ENCODE data around the gene ZNF526.

The ZNF526 gene

DNA sequence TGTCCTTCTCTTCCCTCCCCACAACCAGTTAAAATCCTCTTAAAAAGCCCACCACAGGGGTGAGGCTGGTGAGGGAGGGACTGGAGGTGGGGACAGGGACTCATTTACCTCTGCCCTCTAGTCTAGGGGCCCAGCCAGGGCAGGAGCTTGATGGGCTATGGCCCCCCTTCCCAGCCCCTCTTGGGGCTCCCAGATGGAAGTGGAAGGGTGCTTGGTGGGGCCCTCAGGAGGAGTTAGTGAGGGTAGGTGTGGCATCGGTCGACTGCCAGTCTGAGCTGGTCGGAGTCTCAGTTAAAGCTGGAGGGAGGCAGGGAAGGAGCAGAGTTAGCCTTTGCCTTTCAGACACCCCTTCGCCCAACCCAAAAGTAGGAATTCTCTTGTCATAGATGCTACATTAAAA, 10.5 kb downstream of the ZNF526 start:
- Histone ChIP-seq H3K4me3 (replicated peaks; ENCODE audit: insufficient read depth, low read length) (no peak overlapping the region), H3K27me3 (ENCODE audit: insufficient read depth, poor library complexity, severe bottlenecking) (no peaks in the 10 kb centered on the region), H3K27ac (replicated peaks) (no peak overlapping the region)
- TF ChIP-seq SPI1 (IDR thresholded peaks at IDR 0.05; ENCODE audit: borderline replicate concordance, low read depth) (no peak), GABPA (IDR thresholded peaks at IDR 0.05; ENCODE audit: low read depth) (no peak), POLR2AphosphoS5 (IDR thresholded peaks at IDR 0.05; ENCODE audit: low read depth) (no peak; the same call in none of the 2 replicates)
- TF ChIP-seq, protein P1, sequence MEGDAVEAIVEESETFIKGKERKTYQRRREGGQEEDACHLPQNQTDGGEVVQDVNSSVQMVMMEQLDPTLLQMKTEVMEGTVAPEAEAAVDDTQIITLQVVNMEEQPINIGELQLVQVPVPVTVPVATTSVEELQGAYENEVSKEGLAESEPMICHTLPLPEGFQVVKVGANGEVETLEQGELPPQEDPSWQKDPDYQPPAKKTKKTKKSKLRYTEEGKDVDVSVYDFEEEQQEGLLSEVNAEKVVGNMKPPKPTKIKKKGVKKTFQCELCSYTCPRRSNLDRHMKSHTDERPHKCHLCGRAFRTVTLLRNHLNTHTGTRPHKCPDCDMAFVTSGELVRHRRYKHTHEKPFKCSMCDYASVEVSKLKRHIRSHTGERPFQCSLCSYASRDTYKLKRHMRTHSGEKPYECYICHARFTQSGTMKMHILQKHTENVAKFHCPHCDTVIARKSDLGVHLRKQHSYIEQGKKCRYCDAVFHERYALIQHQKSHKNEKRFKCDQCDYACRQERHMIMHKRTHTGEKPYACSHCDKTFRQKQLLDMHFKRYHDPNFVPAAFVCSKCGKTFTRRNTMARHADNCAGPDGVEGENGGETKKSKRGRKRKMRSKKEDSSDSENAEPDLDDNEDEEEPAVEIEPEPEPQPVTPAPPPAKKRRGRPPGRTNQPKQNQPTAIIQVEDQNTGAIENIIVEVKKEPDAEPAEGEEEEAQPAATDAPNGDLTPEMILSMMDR (IDR thresholded peaks at IDR 0.05; ENCODE audit: insufficient read depth, low read length), result no peak
- TF ChIP-seq, protein P2, sequence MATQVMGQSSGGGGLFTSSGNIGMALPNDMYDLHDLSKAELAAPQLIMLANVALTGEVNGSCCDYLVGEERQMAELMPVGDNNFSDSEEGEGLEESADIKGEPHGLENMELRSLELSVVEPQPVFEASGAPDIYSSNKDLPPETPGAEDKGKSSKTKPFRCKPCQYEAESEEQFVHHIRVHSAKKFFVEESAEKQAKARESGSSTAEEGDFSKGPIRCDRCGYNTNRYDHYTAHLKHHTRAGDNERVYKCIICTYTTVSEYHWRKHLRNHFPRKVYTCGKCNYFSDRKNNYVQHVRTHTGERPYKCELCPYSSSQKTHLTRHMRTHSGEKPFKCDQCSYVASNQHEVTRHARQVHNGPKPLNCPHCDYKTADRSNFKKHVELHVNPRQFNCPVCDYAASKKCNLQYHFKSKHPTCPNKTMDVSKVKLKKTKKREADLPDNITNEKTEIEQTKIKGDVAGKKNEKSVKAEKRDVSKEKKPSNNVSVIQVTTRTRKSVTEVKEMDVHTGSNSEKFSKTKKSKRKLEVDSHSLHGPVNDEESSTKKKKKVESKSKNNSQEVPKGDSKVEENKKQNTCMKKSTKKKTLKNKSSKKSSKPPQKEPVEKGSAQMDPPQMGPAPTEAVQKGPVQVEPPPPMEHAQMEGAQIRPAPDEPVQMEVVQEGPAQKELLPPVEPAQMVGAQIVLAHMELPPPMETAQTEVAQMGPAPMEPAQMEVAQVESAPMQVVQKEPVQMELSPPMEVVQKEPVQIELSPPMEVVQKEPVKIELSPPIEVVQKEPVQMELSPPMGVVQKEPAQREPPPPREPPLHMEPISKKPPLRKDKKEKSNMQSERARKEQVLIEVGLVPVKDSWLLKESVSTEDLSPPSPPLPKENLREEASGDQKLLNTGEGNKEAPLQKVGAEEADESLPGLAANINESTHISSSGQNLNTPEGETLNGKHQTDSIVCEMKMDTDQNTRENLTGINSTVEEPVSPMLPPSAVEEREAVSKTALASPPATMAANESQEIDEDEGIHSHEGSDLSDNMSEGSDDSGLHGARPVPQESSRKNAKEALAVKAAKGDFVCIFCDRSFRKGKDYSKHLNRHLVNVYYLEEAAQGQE (IDR thresholded peaks at IDR 0.05; ENCODE audit: insufficient replicate concordance, low read depth), result no peak
- no peak for DNase-seq (ENCODE audit: low read depth in 1 of 2, low spot score in 1 of 2)

DNA sequence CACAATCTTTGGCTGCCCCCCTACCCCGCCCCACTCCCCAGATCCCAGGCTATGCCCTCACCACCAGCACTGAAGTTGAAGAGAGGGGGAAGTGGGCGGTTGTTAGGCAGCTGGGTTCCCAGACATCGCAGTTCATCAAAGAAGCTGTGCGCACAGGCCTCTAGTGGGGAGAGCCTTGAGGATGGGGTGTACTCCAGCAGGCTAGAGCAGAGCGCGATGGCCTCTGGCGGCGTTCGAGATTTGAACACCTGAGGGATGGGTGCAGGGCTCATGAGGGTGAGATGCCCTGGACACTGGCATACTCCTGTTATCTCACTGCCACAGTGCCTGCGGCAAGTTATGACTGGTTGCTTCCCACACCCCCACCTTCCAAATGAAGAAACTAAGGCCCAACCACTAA, 12.3 kb downstream of the ZNF526 start:
- no peak overlapping the region for H3K4me3 ChIP-seq (replicated peaks; ENCODE audit: insufficient read depth, low read length)
- H3K27ac ChIP-seq (replicated peaks), result no peak overlapping the region
- TF ChIP-seq, protein P1 (IDR thresholded peaks at IDR 0.05; ENCODE audit: insufficient read depth, low read length), result no peak
- no peak for TF ChIP-seq GABPA (IDR thresholded peaks at IDR 0.05; ENCODE audit: low read depth)
- no peak for TF ChIP-seq SPI1 (IDR thresholded peaks at IDR 0.05; ENCODE audit: borderline replicate concordance, low read depth)
- TF ChIP-seq POLR2AphosphoS5 (IDR thresholded peaks at IDR 0.05; ENCODE audit: low read depth), result no peak
- TF ChIP-seq, protein P2 (IDR thresholded peaks at IDR 0.05; ENCODE audit: insufficient replicate concordance, low read depth), result no peak
- no peak for DNase-seq (ENCODE audit: low read depth in 1 of 2, low spot score in 1 of 2)
- no peaks in the 10 kb centered on the region for H3K27me3 ChIP-seq (ENCODE audit: insufficient read depth, poor library complexity, severe bottlenecking)

DNA sequence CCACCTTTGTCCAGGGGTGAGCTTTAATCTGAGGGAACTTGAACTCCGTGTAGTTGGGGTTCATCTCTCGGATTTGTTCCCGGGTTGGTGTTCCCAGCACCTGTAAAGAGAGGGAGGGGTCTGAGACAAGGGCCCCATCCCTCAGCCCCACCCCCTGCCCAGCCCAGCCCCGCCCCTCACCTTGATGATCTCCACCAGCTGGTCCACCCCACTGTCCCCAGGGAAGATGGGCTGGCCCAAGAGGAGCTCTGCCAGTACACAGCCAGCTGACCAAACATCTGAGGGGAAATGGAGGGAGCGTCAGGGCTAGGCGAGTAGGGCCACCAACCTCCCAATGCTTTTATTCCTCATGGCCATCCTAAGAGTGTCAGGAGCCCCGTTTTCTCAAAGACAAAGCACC, 13.0 kb downstream of the ZNF526 start:
- H3K4me3 ChIP-seq (replicated peaks; ENCODE audit: insufficient read depth, low read length), result no peak overlapping the region
- H3K27me3 ChIP-seq (ENCODE audit: insufficient read depth, poor library complexity, severe bottlenecking), result no peaks in the 10 kb centered on the region
- TF ChIP-seq SPI1 (IDR thresholded peaks at IDR 0.05; ENCODE audit: borderline replicate concordance, low read depth) (no peak), POLR2AphosphoS5 (IDR thresholded peaks at IDR 0.05; ENCODE audit: low read depth) (no peak), GABPA (IDR thresholded peaks at IDR 0.05; ENCODE audit: low read depth) (no peak)
- TF ChIP-seq, protein P1 (IDR thresholded peaks at IDR 0.05; ENCODE audit: insufficient read depth, low read length), result no peak
- TF ChIP-seq, protein P2 (IDR thresholded peaks at IDR 0.05; ENCODE audit: insufficient replicate concordance, low read depth), result no peak
- DNase-seq (ENCODE audit: low read depth in 1 of 2, low spot score in 1 of 2), result no peak
- H3K27ac ChIP-seq (replicated peaks), result no peak overlapping the region
